Astrocyte (in vitro differentiated cells and primary cell): ENCODE data around the gene PRKD1. TPM values are rescaled to one million over a fixed set of nuclear protein-coding genes. Genes with fewer than 3 reads are reported as not detected.

ENCODE experiments used
- DNase-seq: peaks from one replicate; pipeline ENCODE4 v3.0.0-alpha.2; 2010; ENCODE audit warnings: low read depth
- FAIRE-seq: peaks from 2 replicates; lab custom pipeline; 2011; peaks lifted over from hg19 to GRCh38; lab: Jason Lieb, UNC
- H2AFZ ChIP-seq: 2 replicates; pipeline ENCODE4 v1.6.0; 2012; ENCODE audit warnings: low read depth, low read length, inconsistent platforms
- H3K27ac ChIP-seq: 2 replicates; pipeline ENCODE4 v1.5.1; 2011; ENCODE audit warnings: low read depth, low read length, inconsistent platforms
- H3K27me3 ChIP-seq: 2 replicates; pipeline ENCODE4 v1.6.0; 2011; ENCODE audit warnings: low read length, inconsistent platforms; ENCODE audit not compliant: insufficient read depth
- H3K36me3 ChIP-seq: 2 replicates; pipeline ENCODE4 v1.5.1; 2011; ENCODE audit warnings: low read length, inconsistent platforms; ENCODE audit not compliant: insufficient read depth
- H3K4me1 ChIP-seq: 2 replicates; pipeline ENCODE4 v1.5.1; 2011; ENCODE audit warnings: low read length, inconsistent platforms; ENCODE audit not compliant: insufficient read depth
- H3K4me2 ChIP-seq: 2 replicates; pipeline ENCODE4 v1.6.0; 2012; ENCODE audit warnings: low read length, inconsistent platforms
- H3K4me3 ChIP-seq: 2 replicates; pipeline ENCODE4 v1.5.1; 2011; ENCODE audit warnings: low read depth, mild to moderate bottlenecking, low read length, inconsistent platforms; ENCODE audit not compliant: insufficient read depth
- H3K79me2 ChIP-seq: 2 replicates; pipeline ENCODE4 v1.6.0; 2012; ENCODE audit warnings: mild to moderate bottlenecking, low read length, inconsistent platforms; ENCODE audit not compliant: insufficient read depth
- H3K9ac ChIP-seq: 2 replicates; pipeline ENCODE4 v1.6.0; 2012; ENCODE audit warnings: mild to moderate bottlenecking, low read length, inconsistent platforms
- H3K9me3 ChIP-seq: 2 replicates; pipeline ENCODE4 v1.5.1; 2012; ENCODE audit warnings: low read depth, mild to moderate bottlenecking, low read length, inconsistent platforms; ENCODE audit not compliant: insufficient read depth
- H4K20me1 ChIP-seq: 2 replicates; pipeline ENCODE4 v1.6.0; 2012; ENCODE audit warnings: low read length, inconsistent platforms; ENCODE audit not compliant: insufficient read depth
- H3K27ac Mint-ChIP-seq: one replicate; pipeline ENCODE4 v1.8.0; 2021; ENCODE audit warnings: mild to moderate bottlenecking, mixed read lengths; ENCODE audit not compliant: unreplicated experiment
- H3K27me3 Mint-ChIP-seq: one replicate; pipeline ENCODE4 v1.8.0; 2021; ENCODE audit warnings: low read depth, mixed read lengths; ENCODE audit not compliant: unreplicated experiment
- H3K36me3 Mint-ChIP-seq: one replicate; pipeline ENCODE4 v1.8.0; 2021; ENCODE audit warnings: low read depth, mixed read lengths; ENCODE audit not compliant: unreplicated experiment
- H3K4me1 Mint-ChIP-seq: one replicate; pipeline ENCODE4 v1.8.0; 2021; ENCODE audit warnings: low read depth, mixed read lengths; ENCODE audit not compliant: unreplicated experiment
- H3K4me3 Mint-ChIP-seq: one replicate; pipeline ENCODE4 v1.8.0; 2021; ENCODE audit warnings: mild to moderate bottlenecking, moderate library complexity, mixed read lengths; ENCODE audit not compliant: unreplicated experiment
- H3K9me3 Mint-ChIP-seq: one replicate; pipeline ENCODE4 v1.8.0; 2021; ENCODE audit warnings: mild to moderate bottlenecking, mixed read lengths; ENCODE audit not compliant: unreplicated experiment
- EZH2 ChIP-seq: IDR thresholded peaks from 2 replicates; pipeline ENCODE4 v1.6.1; 2012; ENCODE audit warnings: mild to moderate bottlenecking, low read length, inconsistent platforms; ENCODE audit not compliant: insufficient read depth
- total RNA-seq: library from RNA; stranded (reverse); gene quantifications from 2 replicates; pipeline ENCODE4 v1.2.1, GENCODE V29; 2021
- TF ChIP-seq, protein P1 (sequence below): IDR thresholded peaks from 2 replicates; pipeline ENCODE4 v1.5.1; 2011; ENCODE audit warnings: low read depth, mild to moderate bottlenecking, inconsistent platforms, low read length, moderate library complexity; ENCODE audit not compliant: insufficient read depth

Gene PRKD1
- total RNA-seq, 1 donor from 2014 or later = 5.9 TPM

- no peak overlapping the region for H3K4me2 ChIP-seq
- no peaks in the 10 kb centered on the region for H3K4me1 ChIP-seq
- Mint-ChIP-seq H3K27ac (peak overlapping the region; percentile 28), H3K9me3 (no peaks in the 10 kb centered on the region), H3K4me3 (no peak overlapping the region), H3K36me3 (no peaks in the 10 kb centered on the region), H3K27me3 (no peaks in the 10 kb centered on the region), H3K4me1 (peaks cover 12% of the 10 kb centered on the region)
- H3K4me3 ChIP-seq = no peak overlapping the region
- H3K79me2 ChIP-seq = no peaks in the 10 kb centered on the region
- H2AFZ ChIP-seq = no peak overlapping the region
- H3K9ac ChIP-seq = no peak overlapping the region
- FAIRE-seq = no peak
- H4K20me1 ChIP-seq = no peaks in the 10 kb centered on the region
- peak; percentile 23 for DNase-seq
- no peak overlapping the region for H3K27ac ChIP-seq
- H3K9me3 ChIP-seq = no peaks in the 10 kb centered on the region
- no peak for TF ChIP-seq EZH2
- TF ChIP-seq, protein P1, sequence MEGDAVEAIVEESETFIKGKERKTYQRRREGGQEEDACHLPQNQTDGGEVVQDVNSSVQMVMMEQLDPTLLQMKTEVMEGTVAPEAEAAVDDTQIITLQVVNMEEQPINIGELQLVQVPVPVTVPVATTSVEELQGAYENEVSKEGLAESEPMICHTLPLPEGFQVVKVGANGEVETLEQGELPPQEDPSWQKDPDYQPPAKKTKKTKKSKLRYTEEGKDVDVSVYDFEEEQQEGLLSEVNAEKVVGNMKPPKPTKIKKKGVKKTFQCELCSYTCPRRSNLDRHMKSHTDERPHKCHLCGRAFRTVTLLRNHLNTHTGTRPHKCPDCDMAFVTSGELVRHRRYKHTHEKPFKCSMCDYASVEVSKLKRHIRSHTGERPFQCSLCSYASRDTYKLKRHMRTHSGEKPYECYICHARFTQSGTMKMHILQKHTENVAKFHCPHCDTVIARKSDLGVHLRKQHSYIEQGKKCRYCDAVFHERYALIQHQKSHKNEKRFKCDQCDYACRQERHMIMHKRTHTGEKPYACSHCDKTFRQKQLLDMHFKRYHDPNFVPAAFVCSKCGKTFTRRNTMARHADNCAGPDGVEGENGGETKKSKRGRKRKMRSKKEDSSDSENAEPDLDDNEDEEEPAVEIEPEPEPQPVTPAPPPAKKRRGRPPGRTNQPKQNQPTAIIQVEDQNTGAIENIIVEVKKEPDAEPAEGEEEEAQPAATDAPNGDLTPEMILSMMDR = no peak
- no peaks in the 10 kb centered on the region for H3K36me3 ChIP-seq
- H3K27me3 ChIP-seq = no peaks in the 10 kb centered on the region
Observed at GRCh38 chr14:29716150-29716549, 211.5 kb downstream of the PRKD1 start.

GRCh38 chr14:29712601-29713000 lies 215.0 kb downstream of the PRKD1 start:
- no peak overlapping the region for H3K4me2 ChIP-seq
- no peaks in the 10 kb centered on the region for H3K36me3 ChIP-seq
- H4K20me1 ChIP-seq = no peaks in the 10 kb centered on the region
- no peak overlapping the region for H3K4me3 Mint-ChIP-seq
- H3K9me3 Mint-ChIP-seq = no peaks in the 10 kb centered on the region
- no peaks in the 10 kb centered on the region for H3K27me3 ChIP-seq
- no peaks in the 10 kb centered on the region for H3K4me1 ChIP-seq
- no peaks in the 10 kb centered on the region for H3K9me3 ChIP-seq
- no peak overlapping the region for H3K9ac ChIP-seq
- H3K27ac Mint-ChIP-seq = no peak overlapping the region
- no peaks in the 10 kb centered on the region for H3K27me3 Mint-ChIP-seq
- no peaks in the 10 kb centered on the region for H3K36me3 Mint-ChIP-seq
- no peak for DNase-seq
- H3K79me2 ChIP-seq = no peaks in the 10 kb centered on the region
- H3K4me1 Mint-ChIP-seq = peaks cover 11% of the 10 kb centered on the region
- no peak overlapping the region for H3K27ac ChIP-seq
- TF ChIP-seq, protein P1 = no peak
- no peak for TF ChIP-seq EZH2
- no peak overlapping the region for H3K4me3 ChIP-seq
- no peak overlapping the region for H2AFZ ChIP-seq
- FAIRE-seq = no peak

- TF ChIP-seq EZH2 = no peak
- TF ChIP-seq, protein P1 = no peak
- no peaks in the 10 kb centered on the region for H4K20me1 ChIP-seq
- H3K27ac Mint-ChIP-seq = no peak overlapping the region
- no peak overlapping the region for H2AFZ ChIP-seq
- no peak overlapping the region for H3K4me3 Mint-ChIP-seq
- no peak overlapping the region for H3K27ac ChIP-seq
- H3K36me3 Mint-ChIP-seq = no peaks in the 10 kb centered on the region
- DNase-seq (no peak), FAIRE-seq (no peak)
- H3K4me3 ChIP-seq = no peak overlapping the region
- no peaks in the 10 kb centered on the region for H3K9me3 Mint-ChIP-seq
- H3K9me3 ChIP-seq = no peaks in the 10 kb centered on the region
- no peaks in the 10 kb centered on the region for H3K27me3 Mint-ChIP-seq
- H3K4me2 ChIP-seq = no peak overlapping the region
- no peaks in the 10 kb centered on the region for H3K79me2 ChIP-seq
- H3K9ac ChIP-seq = no peak overlapping the region
- H3K27me3 ChIP-seq = no peaks in the 10 kb centered on the region
- H3K36me3 ChIP-seq = no peaks in the 10 kb centered on the region
- no peaks in the 10 kb centered on the region for H3K4me1 ChIP-seq
- H3K4me1 Mint-ChIP-seq = no peaks in the 10 kb centered on the region
Observed at GRCh38 chr14:29710015-29710414, 217.6 kb downstream of the PRKD1 start.
